T1000 (cell line): Measurements from ENCODE around the gene SAMD9L.
"Not testable (repeated sequence)": the region's sequence is repeated elsewhere in the genome, so short reads cannot be mapped to it uniquely, and the experiment has no call there.

Experiments
- DNase-seq: peaks from one replicate; lab custom pipeline; 2025; ENCODE audit warnings: mixed read lengths; lab: John Stamatoyannopoulos, UW

The SAMD9L gene

DNA sequence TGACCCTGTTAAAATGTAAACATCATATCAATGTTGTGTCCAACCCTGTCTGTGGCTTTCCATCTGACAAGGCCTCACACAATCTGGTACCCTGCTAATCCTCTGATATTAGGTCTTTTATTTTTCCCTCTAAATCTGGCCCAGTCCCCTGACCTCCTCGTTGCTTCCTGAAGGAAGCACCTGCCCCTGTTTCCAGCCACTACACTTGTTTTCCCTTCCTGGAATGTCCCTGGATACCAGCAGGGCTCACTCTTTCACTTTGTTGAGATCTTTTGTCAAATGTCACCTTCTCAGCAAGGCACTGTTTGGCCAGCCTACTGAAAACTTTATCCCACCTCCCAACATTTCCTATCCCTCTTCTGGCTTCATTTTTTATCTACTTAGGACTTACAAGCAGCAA lies 2.1 kb downstream of the SAMD9L start:
- no peak for DNase-seq

DNA sequence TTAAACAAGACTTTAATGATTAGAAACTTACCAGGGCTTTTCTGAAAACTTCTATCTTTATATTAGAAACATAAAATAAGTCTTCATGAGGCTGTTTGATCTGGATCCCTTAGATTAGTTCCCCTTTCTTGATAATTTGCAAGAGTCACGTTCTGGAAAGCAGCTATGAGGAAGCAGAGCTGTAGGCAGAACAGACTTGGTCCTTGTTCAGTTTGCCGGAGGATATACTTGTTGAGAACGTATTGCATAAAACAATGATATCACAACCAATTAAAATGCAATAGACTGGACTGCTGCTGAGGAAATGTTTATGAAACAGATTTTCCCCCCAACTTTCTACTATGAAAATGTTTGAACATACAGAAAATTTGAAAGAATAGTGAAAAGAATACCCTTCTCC lies 2.8 kb downstream of the SAMD9L start:
- no peak for DNase-seq

DNA sequence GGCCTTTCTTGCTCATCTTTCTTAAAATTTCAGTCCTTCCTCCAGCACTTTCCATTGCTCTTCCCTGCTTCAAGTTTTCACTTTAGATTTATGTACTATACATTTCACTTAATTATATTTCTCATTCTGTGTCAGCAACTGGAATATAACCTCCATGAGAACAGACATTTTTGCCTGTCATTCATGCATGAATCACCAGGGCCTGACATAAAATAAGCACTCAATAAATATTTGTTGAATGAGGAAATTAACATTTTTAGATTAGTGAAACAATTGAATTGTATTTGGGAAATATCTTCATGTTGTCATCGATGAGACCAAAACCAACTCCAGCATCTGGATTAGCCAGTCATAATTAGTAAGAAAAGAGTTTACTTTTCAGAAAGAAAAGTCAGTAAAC lies 6.1 kb downstream of the SAMD9L start:
- DNase-seq: no peak

DNA sequence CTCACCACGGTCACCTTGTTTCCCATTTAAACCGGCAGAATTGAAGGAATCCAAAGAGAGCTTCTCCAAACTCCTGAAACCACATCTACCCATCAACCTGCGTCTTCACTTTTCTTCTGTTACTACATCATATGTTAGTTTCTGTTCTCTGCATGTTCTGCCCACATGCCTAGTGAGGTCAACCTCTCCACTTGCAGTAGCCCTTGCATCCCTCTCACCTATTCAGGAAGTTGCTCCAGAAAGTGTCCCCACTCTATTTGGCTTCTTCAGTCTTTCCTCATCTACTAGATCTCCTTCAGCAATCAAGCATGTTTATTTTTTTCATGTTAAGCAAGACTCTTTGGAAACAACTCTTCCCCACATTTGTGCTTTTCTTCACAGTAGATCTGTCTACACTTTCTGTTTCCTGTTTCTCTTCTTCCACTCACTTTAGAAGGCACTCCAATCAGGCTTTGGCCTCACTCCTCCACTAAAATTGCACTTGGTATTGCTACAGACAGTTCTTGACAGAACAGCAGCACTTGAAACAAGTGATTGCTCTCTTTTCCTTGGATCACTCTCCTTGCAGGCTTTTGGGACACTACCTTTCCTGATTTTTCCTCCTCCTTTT lies 7.5 kb downstream of the SAMD9L start:
- no peak for DNase-seq

GRCh38 chr7:93138576-93138975 lies 9.6 kb downstream of the SAMD9L start:
- no peak for DNase-seq

DNA sequence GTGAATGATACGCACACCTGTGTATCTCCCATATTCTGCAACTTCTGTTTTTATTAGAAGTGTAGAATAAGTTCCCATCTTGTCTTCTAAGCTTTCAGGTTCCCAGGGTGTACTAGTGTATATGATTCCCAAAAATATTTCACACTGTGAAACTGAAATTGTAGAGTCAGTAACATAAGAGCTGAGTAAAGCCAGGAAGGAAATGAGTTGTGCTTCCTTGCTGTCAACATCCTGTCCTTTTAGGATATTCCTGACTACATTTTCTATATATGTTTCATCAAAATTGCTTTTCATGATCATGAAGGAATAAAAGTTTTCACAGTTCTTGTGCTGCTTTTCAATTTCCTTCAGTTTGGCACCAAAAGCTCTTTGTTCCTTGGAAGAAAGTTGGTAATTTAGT lies 15.2 kb downstream of the SAMD9L start:
- no peak for DNase-seq

GRCh38 chr7:93132216-93132615 lies 16.0 kb downstream of the SAMD9L start:
- DNase-seq: no peak

- not testable (repeated sequence) for DNase-seq
Measured at GRCh38 chr7:93126954-93127353, 21.2 kb downstream of the SAMD9L start.

DNA sequence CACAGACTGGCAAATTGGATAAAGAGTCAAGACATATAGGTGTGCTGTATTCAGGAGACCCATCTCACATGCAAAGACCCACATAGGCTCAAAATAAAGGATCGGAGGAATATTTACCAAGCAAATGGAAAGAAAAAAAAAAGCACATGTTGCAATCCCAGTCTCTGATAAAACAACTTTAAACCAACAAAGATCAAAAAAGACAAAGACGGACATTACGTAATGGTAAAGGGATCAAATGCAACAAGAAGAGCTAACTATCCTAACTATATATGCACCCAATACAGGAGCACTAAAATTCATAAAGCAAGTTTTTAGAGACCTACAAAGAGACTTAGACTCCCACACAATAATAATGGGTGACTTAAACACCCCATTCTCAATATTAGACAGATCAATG lies 24.7 kb downstream of the SAMD9L start:
- DNase-seq: not testable (repeated sequence)

DNA sequence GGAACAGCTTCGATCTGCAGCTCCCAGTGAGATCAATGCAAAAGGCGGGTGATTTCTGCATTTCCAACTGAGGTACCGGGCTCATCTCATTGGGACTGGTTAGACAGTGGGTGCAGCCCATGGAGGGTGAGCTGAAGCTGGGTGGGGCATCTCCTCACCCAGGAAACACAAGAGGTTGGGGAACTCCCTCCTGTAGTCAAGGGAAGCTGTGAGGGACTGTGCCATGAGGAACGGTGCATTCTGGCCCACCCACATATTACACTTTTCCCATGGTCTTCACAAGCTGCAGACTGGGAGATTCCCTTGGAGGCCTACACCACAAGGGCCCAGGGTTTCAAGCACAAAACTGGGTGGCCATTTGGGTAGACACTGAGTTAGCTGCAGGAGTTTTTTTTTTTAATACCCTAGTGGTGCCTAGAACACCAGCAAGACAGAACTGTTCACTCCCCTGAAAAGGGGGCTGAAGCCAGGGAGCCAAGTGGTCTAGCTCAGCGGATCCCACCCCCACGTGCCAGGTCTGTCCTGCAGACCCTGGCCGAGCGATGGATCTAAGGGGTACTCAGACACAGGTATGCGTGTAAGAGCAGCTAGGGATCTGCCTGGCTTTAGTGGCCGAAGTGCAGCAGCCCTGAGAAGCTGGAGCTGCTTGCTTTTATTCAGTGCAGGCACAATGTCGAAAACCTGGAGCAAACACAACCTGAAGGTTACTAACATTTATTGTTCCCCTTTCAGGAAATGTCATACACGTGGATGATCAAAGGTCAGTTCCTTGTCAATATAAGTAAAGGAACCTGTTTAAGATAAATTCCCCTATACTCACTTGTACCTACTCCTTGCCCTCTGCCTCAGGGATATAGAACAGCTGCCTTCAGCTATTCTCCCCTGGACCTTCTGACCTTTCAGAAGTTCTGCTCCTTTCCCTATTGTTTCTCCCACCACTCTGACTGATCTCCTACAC lies 27.3 kb downstream of the SAMD9L start:
- DNase-seq: no peak

- DNase-seq: no peak
Measured at GRCh38 chr7:93119191-93119905, 28.8 kb downstream of the SAMD9L start.

DNA sequence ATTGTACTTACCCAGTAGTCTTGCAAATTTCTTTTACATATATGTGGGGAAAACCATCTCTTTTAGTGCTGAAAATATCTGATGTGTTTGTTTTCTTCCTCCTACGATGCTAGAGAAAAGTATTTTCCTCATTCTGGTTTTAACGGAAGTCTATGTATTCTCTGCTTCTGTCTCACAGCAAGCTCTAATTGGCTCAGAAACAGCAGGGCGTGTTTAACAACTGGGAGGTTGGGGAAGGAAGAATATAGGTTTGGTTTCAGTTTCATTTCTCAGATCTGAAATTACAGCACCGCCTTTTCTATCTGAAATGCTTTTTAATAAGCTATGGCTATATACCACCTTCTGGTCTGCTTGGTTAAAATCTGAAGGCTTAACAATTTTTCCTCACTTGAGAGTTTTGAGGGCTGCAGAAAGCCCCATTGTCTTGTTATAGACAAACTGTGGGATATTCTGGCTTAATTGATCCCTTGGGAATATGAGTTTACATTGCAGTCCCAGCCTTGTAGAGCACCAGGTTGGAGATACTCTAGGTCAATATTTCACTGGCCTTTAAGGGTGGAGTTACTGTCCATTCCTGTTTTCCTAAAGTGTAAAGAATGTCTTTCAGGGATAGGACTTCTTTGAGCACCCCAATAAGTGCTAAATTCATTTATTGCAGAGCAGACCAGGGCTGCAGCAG lies 30.2 kb downstream of the SAMD9L start, which contains the start of gene SAMD9:
Gene SAMD9, minus strand, starts transcription at position 128 of the 679 bp plus-strand sequence. CDS start 11,882 bp downstream, outside the sequence.
- no peak for DNase-seq

GRCh38 chr7:93117327-93117726 lies 30.9 kb downstream of the SAMD9L start:
- no peak for DNase-seq

DNA sequence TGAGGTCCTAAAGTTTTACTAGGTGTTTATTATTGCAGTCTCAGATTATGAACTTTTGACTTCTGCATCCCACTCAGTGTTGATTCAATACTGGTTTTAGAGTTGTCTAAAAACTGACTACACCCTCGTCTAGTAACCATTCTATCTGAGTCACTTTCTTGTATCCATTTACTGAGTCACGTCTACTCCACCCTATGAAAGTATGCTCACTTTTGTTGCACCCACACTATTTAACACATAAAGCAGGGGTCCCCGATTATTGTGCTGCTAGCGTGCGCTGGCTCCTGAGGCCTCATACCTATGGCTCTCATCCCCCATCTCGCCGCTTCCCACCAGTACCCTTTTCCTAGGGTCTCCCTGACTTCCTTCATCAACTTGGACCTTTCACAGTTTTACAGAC lies 32.4 kb downstream of the SAMD9L start:
- DNase-seq: no peak

GRCh38 chr7:93108003-93108402 lies 40.2 kb downstream of the SAMD9L start:
- DNase-seq: no peak

DNA sequence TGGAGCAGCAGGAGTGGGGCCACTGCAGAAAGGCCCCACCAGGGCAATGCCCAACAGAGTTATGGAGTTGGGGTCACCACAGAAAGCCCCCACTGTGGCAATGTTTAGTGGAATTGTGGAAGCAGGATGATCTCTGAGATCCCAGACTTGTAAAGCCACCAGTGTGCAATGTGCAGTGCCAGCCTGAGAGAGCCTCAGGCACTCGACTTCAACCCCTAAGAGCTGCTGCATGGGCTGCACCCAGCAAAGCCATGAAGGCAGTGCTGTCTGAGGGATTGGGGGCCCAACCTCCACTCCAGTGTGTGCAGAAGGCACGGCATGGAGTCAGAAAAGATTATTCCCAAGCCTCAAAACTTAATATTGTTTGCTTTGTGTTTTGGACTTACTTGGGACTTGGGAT lies 50.8 kb downstream of the SAMD9L start:
- no peak for DNase-seq

DNA sequence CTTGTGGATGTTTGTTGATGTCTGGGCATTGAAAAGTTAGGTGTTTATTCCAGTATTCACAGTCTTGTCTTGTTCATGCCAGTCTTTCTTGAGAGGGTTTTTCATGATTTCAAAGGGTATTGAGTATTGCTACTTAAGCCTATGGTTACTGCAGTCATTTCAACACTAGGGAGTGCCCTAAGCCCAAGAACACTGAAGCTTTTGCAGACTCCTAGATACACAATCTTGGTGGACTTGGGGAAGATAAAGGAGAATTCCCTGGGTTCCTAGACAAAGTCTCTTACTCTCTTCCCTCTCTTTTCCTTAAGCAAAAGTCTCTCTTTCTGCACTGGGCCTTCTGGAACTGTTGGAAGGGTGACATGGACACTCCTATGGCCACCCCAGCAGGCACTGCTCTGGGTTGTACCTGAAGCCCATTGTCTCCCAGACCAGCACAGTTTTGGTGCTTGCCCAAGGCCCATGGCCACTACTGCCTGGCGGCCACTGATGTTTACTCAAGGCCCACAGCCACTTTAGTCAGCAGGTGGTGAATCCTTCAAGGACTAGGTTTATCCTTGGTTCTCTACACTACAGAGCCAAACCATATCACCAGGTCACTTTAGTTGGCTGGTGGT lies 55.3 kb downstream of the SAMD9L start:
- DNase-seq: no peak
